Measurements from ENCODE around the gene MXD4. TPM values are rescaled to one million over a fixed set of nuclear protein-coding genes. Genes with fewer than 3 reads are reported as not detected.

MXD4 gene
- polyA plus RNA-seq, 1 donor (not counting 4 experiments of a cell fraction or from before 2014, with no cell fraction given) = 26.0 TPM

DNA sequence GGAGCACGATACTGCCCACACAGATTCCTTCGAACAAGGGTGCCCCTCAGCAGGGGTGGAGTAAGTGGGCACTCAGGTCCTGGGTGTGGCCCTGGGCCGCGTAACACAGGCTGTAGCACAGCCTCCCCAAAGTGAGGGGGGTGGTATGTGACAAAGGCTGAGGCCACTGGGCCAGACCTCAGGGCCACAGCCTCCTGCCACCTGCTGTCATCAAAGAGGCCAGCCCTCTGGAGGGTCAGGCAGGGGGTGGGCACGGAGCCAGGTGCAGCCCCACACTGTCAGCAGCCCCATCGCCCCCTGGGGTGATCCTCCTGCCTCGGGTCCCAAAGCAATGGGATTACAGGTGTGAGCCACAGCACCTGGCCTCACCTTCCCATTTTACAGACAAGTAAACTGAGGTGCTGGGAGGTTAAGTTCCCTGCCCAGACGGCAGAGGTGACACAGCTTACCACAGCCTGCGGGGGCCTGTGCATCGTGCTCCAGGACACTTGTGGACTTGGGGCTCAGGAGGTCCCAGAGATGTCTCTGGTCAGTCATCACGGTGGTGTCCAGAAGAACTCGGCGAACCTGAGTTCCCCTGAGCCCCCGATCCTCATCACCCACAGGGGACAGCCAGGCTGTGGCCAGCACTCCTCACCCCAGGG, 27.5 kb upstream of the MXD4 start:
- Histone ChIP-seq H3K9me3 (ENCODE audit: control insufficient read depth, low read depth, low read length) (no peaks in the 10 kb centered on the region), H3K4me1 (ENCODE audit: control insufficient read depth, extremely low read depth, insufficient read depth, low read length) (peaks cover 7% of the 10 kb centered on the region), H3K27me3 (ENCODE audit: control insufficient read depth, extremely low read depth, insufficient read depth, low read length) (peaks cover 9% of the 10 kb centered on the region), H3K4me2 (ENCODE audit: control insufficient read depth, extremely low read depth, insufficient read depth, low read depth, low read length) (no peak overlapping the region), H3K9me1 (ENCODE audit: control insufficient read depth, extremely low read depth, insufficient read depth, low read length) (no peaks in the 10 kb centered on the region), H3K4me3 (ENCODE audit: control insufficient read depth in 2 of 3, extremely low read depth in 1 of 3, insufficient read depth in 2 of 3, low read depth in 1 of 3, low read length in 3 of 3) (no peak overlapping the region), H4K20me1 (ENCODE audit: control insufficient read depth, extremely low read depth, insufficient read depth, low read length) (no peaks in the 10 kb centered on the region), H3K79me2 (ENCODE audit: control insufficient read depth, insufficient read depth, low read length) (no peaks in the 10 kb centered on the region), H3K27ac (ENCODE audit: control insufficient read depth, insufficient read depth, low read length) (no peak overlapping the region), H2AFZ (ENCODE audit: control insufficient read depth, low read length) (no peak overlapping the region), H3K9ac (ENCODE audit: control insufficient read depth, extremely low read depth, insufficient read depth, low read length) (no peak overlapping the region), H3K36me3 (ENCODE audit: control insufficient read depth in 2 of 2, extremely low read depth in 1 of 2, insufficient read depth in 2 of 2, low read length in 2 of 2) (no peaks in the 10 kb centered on the region)
- no peak for FAIRE-seq
- dilution Hi-C loops (cut with MboI; ENCODE audit: extremely low pct_ligation_motif_present, low sequenced_read_pairs) = no loop called here
- TF ChIP-seq, protein P1, sequence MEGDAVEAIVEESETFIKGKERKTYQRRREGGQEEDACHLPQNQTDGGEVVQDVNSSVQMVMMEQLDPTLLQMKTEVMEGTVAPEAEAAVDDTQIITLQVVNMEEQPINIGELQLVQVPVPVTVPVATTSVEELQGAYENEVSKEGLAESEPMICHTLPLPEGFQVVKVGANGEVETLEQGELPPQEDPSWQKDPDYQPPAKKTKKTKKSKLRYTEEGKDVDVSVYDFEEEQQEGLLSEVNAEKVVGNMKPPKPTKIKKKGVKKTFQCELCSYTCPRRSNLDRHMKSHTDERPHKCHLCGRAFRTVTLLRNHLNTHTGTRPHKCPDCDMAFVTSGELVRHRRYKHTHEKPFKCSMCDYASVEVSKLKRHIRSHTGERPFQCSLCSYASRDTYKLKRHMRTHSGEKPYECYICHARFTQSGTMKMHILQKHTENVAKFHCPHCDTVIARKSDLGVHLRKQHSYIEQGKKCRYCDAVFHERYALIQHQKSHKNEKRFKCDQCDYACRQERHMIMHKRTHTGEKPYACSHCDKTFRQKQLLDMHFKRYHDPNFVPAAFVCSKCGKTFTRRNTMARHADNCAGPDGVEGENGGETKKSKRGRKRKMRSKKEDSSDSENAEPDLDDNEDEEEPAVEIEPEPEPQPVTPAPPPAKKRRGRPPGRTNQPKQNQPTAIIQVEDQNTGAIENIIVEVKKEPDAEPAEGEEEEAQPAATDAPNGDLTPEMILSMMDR (optimal IDR thresholded peaks at IDR 0.05 in 1 of 3, IDR thresholded peaks at IDR 0.05 in 1 of 3, conservative IDR thresholded peaks at IDR 0.05 in 1 of 3; ENCODE audit: extremely low read depth in 1 of 3, insufficient read depth in 2 of 3, low read length in 3 of 3) = no peak
- TF ChIP-seq EZH2 (IDR thresholded peaks at IDR 0.05; ENCODE audit: low read length) = no peak
- no peak for DNase-seq (ENCODE audit: low read depth, low spot score)

DNA sequence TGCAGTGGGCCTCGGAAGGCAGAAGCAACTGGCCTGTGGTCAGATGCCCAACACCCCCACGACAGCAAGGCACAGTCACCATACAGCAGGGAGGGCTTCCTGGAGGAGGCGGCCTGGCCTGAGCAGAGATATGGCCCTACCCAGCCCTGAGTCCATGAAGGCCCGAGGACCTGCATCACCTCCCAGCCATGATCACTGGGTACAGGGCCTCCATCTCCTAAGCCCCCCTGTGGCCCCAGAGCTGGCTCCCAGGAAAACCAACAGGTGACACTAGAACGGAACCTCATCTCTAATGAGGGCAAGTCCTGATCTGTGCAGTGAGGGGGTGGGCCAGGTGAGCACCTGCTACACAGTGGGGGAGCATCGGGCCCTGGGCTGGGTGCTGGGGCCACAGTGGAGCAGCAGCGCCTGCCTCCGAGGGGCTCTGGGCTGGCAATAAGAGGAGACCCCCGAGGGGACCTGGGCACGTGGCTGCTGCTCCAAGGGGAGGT, 26.2 kb upstream of the MXD4 start:
- DNase-seq (ENCODE audit: low read depth, low spot score) = no peak
- H2AFZ ChIP-seq (ENCODE audit: control insufficient read depth, low read length) = no peak overlapping the region
- TF ChIP-seq EZH2 (IDR thresholded peaks at IDR 0.05; ENCODE audit: low read length) = no peak
- TF ChIP-seq, protein P1 (optimal IDR thresholded peaks at IDR 0.05 in 1 of 3, IDR thresholded peaks at IDR 0.05 in 1 of 3, conservative IDR thresholded peaks at IDR 0.05 in 1 of 3; ENCODE audit: extremely low read depth in 1 of 3, insufficient read depth in 2 of 3, low read length in 3 of 3) = no peak
- no peak overlapping the region for H3K4me2 ChIP-seq (ENCODE audit: control insufficient read depth, extremely low read depth, insufficient read depth, low read depth, low read length)
- peaks cover 7% of the 10 kb centered on the region for H3K4me1 ChIP-seq (ENCODE audit: control insufficient read depth, extremely low read depth, insufficient read depth, low read length)
- no peak overlapping the region for H3K9ac ChIP-seq (ENCODE audit: control insufficient read depth, extremely low read depth, insufficient read depth, low read length)
- no peaks in the 10 kb centered on the region for H3K36me3 ChIP-seq (ENCODE audit: control insufficient read depth in 2 of 2, extremely low read depth in 1 of 2, insufficient read depth in 2 of 2, low read length in 2 of 2)
- H3K4me3 ChIP-seq (ENCODE audit: control insufficient read depth in 2 of 3, extremely low read depth in 1 of 3, insufficient read depth in 2 of 3, low read depth in 1 of 3, low read length in 3 of 3) = no peak overlapping the region
- H3K79me2 ChIP-seq (ENCODE audit: control insufficient read depth, insufficient read depth, low read length) = no peaks in the 10 kb centered on the region
- H3K27me3 ChIP-seq (ENCODE audit: control insufficient read depth, extremely low read depth, insufficient read depth, low read length) = peaks cover 9% of the 10 kb centered on the region
- H3K9me1 ChIP-seq (ENCODE audit: control insufficient read depth, extremely low read depth, insufficient read depth, low read length) = no peaks in the 10 kb centered on the region
- no peak for FAIRE-seq
- no peak overlapping the region for H3K27ac ChIP-seq (ENCODE audit: control insufficient read depth, insufficient read depth, low read length)
- dilution Hi-C loops (cut with MboI; ENCODE audit: extremely low pct_ligation_motif_present, low sequenced_read_pairs) = no loop called here
- H4K20me1 ChIP-seq (ENCODE audit: control insufficient read depth, extremely low read depth, insufficient read depth, low read length) = no peaks in the 10 kb centered on the region
- no peaks in the 10 kb centered on the region for H3K9me3 ChIP-seq (ENCODE audit: control insufficient read depth, low read depth, low read length)

All from keratinocyte (primary cell).